Measurements from ENCODE around the gene APMAP.
"Not testable (repeated sequence)": the region's sequence is repeated elsewhere in the genome, so short reads cannot be mapped to it uniquely, and the experiment has no call there.

DNA sequence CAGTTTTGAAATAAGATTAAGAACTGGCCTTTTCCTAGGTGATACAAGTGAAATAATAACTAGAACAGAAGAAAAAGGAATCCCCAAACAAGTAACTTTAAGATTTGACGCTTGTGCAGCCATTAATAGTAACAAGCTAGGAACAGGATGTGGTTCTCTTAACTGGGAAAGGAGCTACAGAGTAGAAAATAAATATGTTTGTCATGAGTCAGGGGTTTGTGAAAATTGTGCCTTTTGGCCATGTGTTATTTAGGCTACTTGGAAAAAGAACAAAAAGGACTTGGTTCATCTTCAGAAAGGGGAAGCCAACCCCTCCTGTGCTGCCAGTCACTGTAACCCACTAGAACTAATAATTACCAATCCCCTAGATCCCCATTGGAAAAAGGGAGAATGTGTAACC, 60.7 kb downstream of the APMAP start:
- TF ChIP-seq, protein P1, sequence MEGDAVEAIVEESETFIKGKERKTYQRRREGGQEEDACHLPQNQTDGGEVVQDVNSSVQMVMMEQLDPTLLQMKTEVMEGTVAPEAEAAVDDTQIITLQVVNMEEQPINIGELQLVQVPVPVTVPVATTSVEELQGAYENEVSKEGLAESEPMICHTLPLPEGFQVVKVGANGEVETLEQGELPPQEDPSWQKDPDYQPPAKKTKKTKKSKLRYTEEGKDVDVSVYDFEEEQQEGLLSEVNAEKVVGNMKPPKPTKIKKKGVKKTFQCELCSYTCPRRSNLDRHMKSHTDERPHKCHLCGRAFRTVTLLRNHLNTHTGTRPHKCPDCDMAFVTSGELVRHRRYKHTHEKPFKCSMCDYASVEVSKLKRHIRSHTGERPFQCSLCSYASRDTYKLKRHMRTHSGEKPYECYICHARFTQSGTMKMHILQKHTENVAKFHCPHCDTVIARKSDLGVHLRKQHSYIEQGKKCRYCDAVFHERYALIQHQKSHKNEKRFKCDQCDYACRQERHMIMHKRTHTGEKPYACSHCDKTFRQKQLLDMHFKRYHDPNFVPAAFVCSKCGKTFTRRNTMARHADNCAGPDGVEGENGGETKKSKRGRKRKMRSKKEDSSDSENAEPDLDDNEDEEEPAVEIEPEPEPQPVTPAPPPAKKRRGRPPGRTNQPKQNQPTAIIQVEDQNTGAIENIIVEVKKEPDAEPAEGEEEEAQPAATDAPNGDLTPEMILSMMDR (IDR thresholded peaks at IDR 0.05 in 8 of 11, conservative IDR thresholded peaks at IDR 0.05 in 3 of 11): not testable (repeated sequence)
- not testable (repeated sequence) for TF ChIP-seq POLR2A (IDR thresholded peaks at IDR 0.05)
